OCI-LY1 (cell line): ENCODE data around the gene FUT9.

Experiments
- H2AFZ ChIP-seq: fragments of 200-600 bp; sonication (generic), shearing (Covaris generic); 2 replicates; pipeline ENCODE4 v1.6.0; 2014; ENCODE audit warnings: antibody characterized with exemption, mild to moderate bottlenecking, low read length
- H3F3A ChIP-seq: fragments of 200-600 bp; sonication (generic), shearing (Covaris generic); 2 replicates; pipeline ENCODE4 v1.6.0; 2014; ENCODE audit warnings: mild to moderate bottlenecking, antibody characterized with exemption, low read length, moderate library complexity; ENCODE audit not compliant: insufficient read depth
- H3K27ac ChIP-seq: fragments of 200-600 bp; sonication (generic); 2 replicates; pipeline ENCODE4 v1.5.1; 2014; ENCODE audit warnings: low read length, mixed run types, mild to moderate bottlenecking, low read depth; ENCODE audit not compliant: poor library complexity, severe bottlenecking
- H3K27me3 ChIP-seq: fragments of 200-600 bp; sonication (generic); 2 replicates; pipeline ENCODE4 v1.6.0; 2014; ENCODE audit warnings: antibody characterized with exemption, mild to moderate bottlenecking, low read length, moderate library complexity; ENCODE audit not compliant: insufficient read depth
- H3K36me3 ChIP-seq: fragments of 200-600 bp; sonication (generic); 2 replicates; pipeline ENCODE4 v1.6.1; 2014; ENCODE audit warnings: mild to moderate bottlenecking, antibody characterized with exemption, low read length, moderate library complexity, mixed read lengths; ENCODE audit not compliant: insufficient read depth
- H3K4me1 ChIP-seq: fragments of 200-600 bp; sonication (generic); 2 replicates; pipeline ENCODE4 v1.5.1; 2014; ENCODE audit warnings: mild to moderate bottlenecking, low read length, moderate library complexity; ENCODE audit not compliant: insufficient read depth, severe bottlenecking
- H3K4me2 ChIP-seq: fragments of 200-600 bp; sonication (generic), shearing (Covaris generic); 2 replicates; pipeline ENCODE4 v1.6.1; 2014; ENCODE audit warnings: low read length
- H3K4me3 ChIP-seq: fragments of 200-600 bp; sonication (generic); 2 replicates; pipeline ENCODE4 v1.5.1; 2014; ENCODE audit warnings: low read length, low read depth, mild to moderate bottlenecking, mixed read lengths; ENCODE audit not compliant: poor library complexity, severe bottlenecking
- H3K79me2 ChIP-seq: fragments of 200-600 bp; shearing (Covaris generic); 2 replicates; pipeline ENCODE4 v1.6.1; 2016; ENCODE audit warnings: mixed run types, low read length, mixed read lengths; ENCODE audit not compliant: insufficient read depth
- H3K9ac ChIP-seq: fragments of 200-600 bp; sonication (generic), shearing (Covaris generic); 2 replicates; pipeline ENCODE4 v1.6.1; 2014; ENCODE audit warnings: mild to moderate bottlenecking, low read length, mixed read lengths
- H3K9me2 ChIP-seq: fragments of 200-600 bp; sonication (generic), shearing (Covaris generic); 2 replicates; pipeline ENCODE4 v1.6.1; 2014; ENCODE audit warnings: low read depth, mild to moderate bottlenecking, low read length, mixed read lengths
- H3K9me3 ChIP-seq: fragments of 200-600 bp; shearing (Covaris generic); 2 replicates; pipeline ENCODE4 v1.6.1; 2014; ENCODE audit warnings: low read length, mixed read lengths
- H4K20me1 ChIP-seq: fragments of 200-600 bp; sonication (generic), shearing (Covaris generic); 2 replicates; pipeline ENCODE4 v1.6.0; 2016; ENCODE audit warnings: mild to moderate bottlenecking, low read length; ENCODE audit not compliant: insufficient read depth
- EZH2 ChIP-seq: fragments of 200-600 bp; sonication (generic), shearing (Covaris generic); IDR thresholded peaks from 2 replicates; pipeline ENCODE4 v1.8.0; 2017; ENCODE audit warnings: borderline replicate concordance, mixed run types, mild to moderate bottlenecking, antibody characterized with exemption, low read length, moderate library complexity, mixed read lengths
- TF ChIP-seq, protein P1 (sequence below): fragments of 200-600 bp; sonication (generic), shearing (Covaris generic); IDR thresholded peaks from 2 replicates; pipeline ENCODE4 v1.5.1; 2017; ENCODE audit warnings: mild to moderate bottlenecking, antibody characterized with exemption, low read length, moderate library complexity, mixed read lengths

Gene FUT9

GRCh38 chr6:95998133-95998532, 17.6 kb upstream of the FUT9 start:
- no peaks in the 10 kb centered on the region for H3K9me2 ChIP-seq
- no peaks in the 10 kb centered on the region for H3K4me1 ChIP-seq

GRCh38 chr6:96001891-96002575, 13.7 kb upstream of the FUT9 start:
- Histone ChIP-seq H3K27me3 (no peaks in the 10 kb centered on the region), H4K20me1 (no peaks in the 10 kb centered on the region), H3K79me2 (no peaks in the 10 kb centered on the region), H3F3A (no peaks in the 10 kb centered on the region), H3K4me2 (no peak overlapping the region), H2AFZ (no peak overlapping the region), H3K4me1 (no peaks in the 10 kb centered on the region), H3K9ac (no peak overlapping the region), H3K9me3 (no peaks in the 10 kb centered on the region), H3K27ac (no peak overlapping the region), H3K36me3 (no peaks in the 10 kb centered on the region), H3K4me3 (no peak overlapping the region), H3K9me2 (no peaks in the 10 kb centered on the region)
- TF ChIP-seq EZH2 = no peak
- TF ChIP-seq, protein P1, sequence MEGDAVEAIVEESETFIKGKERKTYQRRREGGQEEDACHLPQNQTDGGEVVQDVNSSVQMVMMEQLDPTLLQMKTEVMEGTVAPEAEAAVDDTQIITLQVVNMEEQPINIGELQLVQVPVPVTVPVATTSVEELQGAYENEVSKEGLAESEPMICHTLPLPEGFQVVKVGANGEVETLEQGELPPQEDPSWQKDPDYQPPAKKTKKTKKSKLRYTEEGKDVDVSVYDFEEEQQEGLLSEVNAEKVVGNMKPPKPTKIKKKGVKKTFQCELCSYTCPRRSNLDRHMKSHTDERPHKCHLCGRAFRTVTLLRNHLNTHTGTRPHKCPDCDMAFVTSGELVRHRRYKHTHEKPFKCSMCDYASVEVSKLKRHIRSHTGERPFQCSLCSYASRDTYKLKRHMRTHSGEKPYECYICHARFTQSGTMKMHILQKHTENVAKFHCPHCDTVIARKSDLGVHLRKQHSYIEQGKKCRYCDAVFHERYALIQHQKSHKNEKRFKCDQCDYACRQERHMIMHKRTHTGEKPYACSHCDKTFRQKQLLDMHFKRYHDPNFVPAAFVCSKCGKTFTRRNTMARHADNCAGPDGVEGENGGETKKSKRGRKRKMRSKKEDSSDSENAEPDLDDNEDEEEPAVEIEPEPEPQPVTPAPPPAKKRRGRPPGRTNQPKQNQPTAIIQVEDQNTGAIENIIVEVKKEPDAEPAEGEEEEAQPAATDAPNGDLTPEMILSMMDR = no peak

More at GRCh38 chr6:95998133-95998532, 17.6 kb upstream of the FUT9 start:
- no peaks in the 10 kb centered on the region for H3K36me3 ChIP-seq
- no peak overlapping the region for H3K27ac ChIP-seq
- H3K79me2 ChIP-seq = no peaks in the 10 kb centered on the region
- H4K20me1 ChIP-seq = no peaks in the 10 kb centered on the region
- H2AFZ ChIP-seq = no peak overlapping the region
- TF ChIP-seq, protein P1 = no peak
- no peak for TF ChIP-seq EZH2
- H3K4me2 ChIP-seq = no peak overlapping the region
- no peaks in the 10 kb centered on the region for H3K9me3 ChIP-seq
- no peak overlapping the region for H3K9ac ChIP-seq
- no peaks in the 10 kb centered on the region for H3F3A ChIP-seq
- no peak overlapping the region for H3K4me3 ChIP-seq
- H3K27me3 ChIP-seq = no peaks in the 10 kb centered on the region

GRCh38 chr6:96002576-96002910, 13.2 kb upstream of the FUT9 start:
- no peak for TF ChIP-seq EZH2
- TF ChIP-seq, protein P1 = no peak
- no peak overlapping the region for H3K4me3 ChIP-seq
- no peaks in the 10 kb centered on the region for H3K4me1 ChIP-seq
- no peaks in the 10 kb centered on the region for H4K20me1 ChIP-seq
- H2AFZ ChIP-seq = no peak overlapping the region
- H3K36me3 ChIP-seq = no peaks in the 10 kb centered on the region
- H3K4me2 ChIP-seq = no peak overlapping the region
- no peak overlapping the region for H3K9ac ChIP-seq
- H3K9me2 ChIP-seq = no peaks in the 10 kb centered on the region
- no peaks in the 10 kb centered on the region for H3F3A ChIP-seq
- H3K79me2 ChIP-seq = no peaks in the 10 kb centered on the region
- no peaks in the 10 kb centered on the region for H3K9me3 ChIP-seq
- no peaks in the 10 kb centered on the region for H3K27me3 ChIP-seq
- H3K27ac ChIP-seq = no peak overlapping the region
